HEK293T (cell line): Measurements from ENCODE around the gene PSMB11.

Experiments
- BHLHE40 ChIP-seq: fragments of 450-650 bp; IDR thresholded peaks from 2 replicates; pipeline ENCODE4 v1.6.1; 2016; ENCODE audit warnings: mild to moderate bottlenecking, moderate library complexity, borderline replicate concordance
- CTBP1 ChIP-seq: fragments of 450-650 bp; IDR thresholded peaks from 2 replicates; pipeline ENCODE4 v1.6.1; 2016; ENCODE audit warnings: borderline replicate concordance
- ELF4 ChIP-seq: fragments of 450-650 bp; IDR thresholded peaks from 2 replicates; pipeline ENCODE4 v1.6.1; 2017; ENCODE audit warnings: antibody characterized with exemption
- FOXK2 ChIP-seq: fragments of 450-650 bp; IDR thresholded peaks from 2 replicates; pipeline ENCODE4 v1.6.1; 2016; ENCODE audit warnings: mild to moderate bottlenecking
- FOXM1 ChIP-seq: fragments of 450-650 bp; IDR thresholded peaks from 2 replicates; pipeline ENCODE4 v1.6.1; 2017; ENCODE audit warnings: mild to moderate bottlenecking, borderline replicate concordance
- HDGF ChIP-seq: fragments of 450-650 bp; IDR thresholded peaks from 2 replicates; pipeline ENCODE4 v1.6.1; 2017; ENCODE audit warnings: antibody characterized with exemption, borderline replicate concordance
- LEF1 ChIP-seq: fragments of 450-650 bp; IDR thresholded peaks from 2 replicates; pipeline ENCODE4 v1.6.1; 2017; ENCODE audit warnings: mild to moderate bottlenecking, borderline replicate concordance
- NFRKB ChIP-seq: fragments of 450-650 bp; IDR thresholded peaks from 2 replicates; pipeline ENCODE4 v1.6.1; 2016; ENCODE audit warnings: mild to moderate bottlenecking, moderate library complexity
- PKNOX1 ChIP-seq: fragments of 450-650 bp; IDR thresholded peaks from 2 replicates; pipeline ENCODE4 v1.6.1; 2016
- SP1 ChIP-seq: fragments of 450-650 bp; IDR thresholded peaks from 2 replicates; pipeline ENCODE4 v1.6.1; 2017
- SUZ12 ChIP-seq: fragments of 450-650 bp; IDR thresholded peaks from 2 replicates; pipeline ENCODE4 v1.6.1; 2016; ENCODE audit warnings: mild to moderate bottlenecking
- TARDBP ChIP-seq: fragments of 450-650 bp; IDR thresholded peaks from 2 replicates; pipeline ENCODE4 v1.6.1; 2016
- ZNF384 ChIP-seq: fragments of 450-650 bp; IDR thresholded peaks from 2 replicates; pipeline ENCODE4 v1.6.1; 2016

GRCh38 chr14:23045419-23046357 is 3.7 kb downstream of the PSMB11 start:
- TF ChIP-seq TARDBP (no peak), FOXM1 (no peak), SP1 (no peak), CTBP1 (no peak), PKNOX1 (no peak), HDGF (no peak), FOXK2 (no peak), ZNF384 (no peak), BHLHE40 (no peak), SUZ12 (no peak), ELF4 (no peak), NFRKB (no peak), LEF1 (no peak)
